ENCODE measurements around the gene SH3D19.

DNA sequence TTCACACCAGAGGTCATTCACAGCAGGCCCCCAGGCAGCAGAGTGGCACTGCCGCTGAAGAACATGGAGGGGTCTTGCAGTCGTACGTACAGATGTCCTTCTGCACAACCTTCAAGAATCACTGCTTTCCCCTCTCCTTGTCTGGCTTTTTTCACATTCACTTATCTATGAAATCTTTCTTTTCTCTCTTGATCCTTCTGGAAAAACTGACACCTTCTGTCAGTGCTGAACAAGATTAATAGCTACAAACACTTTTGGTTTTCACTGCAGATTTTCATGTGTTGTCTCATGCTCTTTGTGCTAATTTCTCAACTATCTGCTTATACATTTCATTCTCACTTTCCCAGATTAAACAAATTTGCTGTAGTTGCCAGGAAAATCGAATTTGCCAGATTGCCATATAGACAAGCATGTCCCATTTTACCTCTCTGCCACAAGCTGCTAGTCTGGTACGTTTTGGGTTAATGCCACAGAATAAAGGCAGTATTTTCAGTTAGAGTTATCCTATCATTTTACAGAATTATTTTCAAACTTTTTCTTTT is 142.9 kb downstream of the SH3D19 start:
- TF ChIP-seq SIN3A (IDR thresholded peaks at IDR 0.05; ENCODE audit: borderline replicate concordance, insufficient read depth, low read length) = no peak
- no peak for TF ChIP-seq POLR2AphosphoS5 (IDR thresholded peaks at IDR 0.05; ENCODE audit: low read depth, low read length)
- TF ChIP-seq FOXP2 (optimal IDR thresholded peaks at IDR 0.05; ENCODE audit: borderline replicate concordance, extremely low read depth, extremely low read length, insufficient read depth) = no peak

Data from PFSK-1 (cell line).